22Rv1 (cell line): ENCODE results near the gene CEP20.
A peak's percentile ranks its signal among the peaks of the same experiment; 100 is the strongest.
"Not testable (repeated sequence)": the region's sequence is repeated elsewhere in the genome, so short reads cannot be mapped to it uniquely, and the experiment has no call there.

Experiments used
- H3K27ac ChIP-seq: fragments of 450-650 bp; 2 replicates; pipeline ENCODE4 v1.5.1; 2017
- CTCF ChIP-seq: fragments of 450-650 bp; IDR thresholded peaks from 2 replicates; pipeline ENCODE4 v1.5.1; 2017; ENCODE audit warnings: mild to moderate bottlenecking
- ZFX ChIP-seq: fragments of 450-650 bp; IDR thresholded peaks from 2 replicates; pipeline ENCODE4 v1.6.1; 2017; ENCODE audit warnings: antibody characterized with exemption, borderline replicate concordance

CEP20 gene

GRCh38 chr16:15888072-15888976 lies at the start of gene CEP20:
TSS of gene CEP20 (minus strand) at chr16:15888603. CDS start at chr16:15888585, 18 bp downstream.
- TF ChIP-seq ZFX (no peak), CTCF (no peak)
- peak within 1 kb of the TSS; percentile 75 for H3K27ac ChIP-seq

GRCh38 chr16:15936809-15937208 lies 48.4 kb upstream of the CEP20 start:
- H3K27ac ChIP-seq: not testable (repeated sequence)

GRCh38 chr16:15934991-15935390 lies 46.6 kb upstream of the CEP20 start:
- TF ChIP-seq ZFX (no peak), CTCF (no peak)
- no peak overlapping the region for H3K27ac ChIP-seq

- H3K27ac ChIP-seq: no peak overlapping the region
These were observed 45.4 kb upstream of the CEP20 start for GRCh38 chr16:15933781-15934180.

GRCh38 chr16:15932939-15933338 lies 44.5 kb upstream of the CEP20 start:
- no peak overlapping the region for H3K27ac ChIP-seq
- TF ChIP-seq CTCF (no peak), ZFX (no peak)

More at GRCh38 chr16:15933781-15934180, 45.4 kb upstream of the CEP20 start:
- TF ChIP-seq CTCF (no peak), ZFX (no peak)

- H3K27ac ChIP-seq: no peak overlapping the region
- TF ChIP-seq ZFX (no peak), CTCF (no peak)
These were observed 40.1 kb upstream of the CEP20 start for GRCh38 chr16:15928261-15929104.

GRCh38 chr16:15925631-15926030 lies 37.2 kb upstream of the CEP20 start:
- no peak for TF ChIP-seq CTCF
- no peak for TF ChIP-seq ZFX
- H3K27ac ChIP-seq: no peak overlapping the region
